ENCODE measurements around the gene ENKUR.

GRCh38 chr10:24961582-24961981, 54.4 kb downstream of the ENKUR start:
- TF ChIP-seq CTCF (IDR thresholded peaks at IDR 0.05 in 2 of 3, conservative IDR thresholded peaks at IDR 0.05 in 1 of 3; ENCODE audit: borderline replicate concordance in 1 of 3, insufficient read depth in 1 of 3, low read depth in 2 of 3, low read length in 2 of 3) (no peak), POLR2A (IDR thresholded peaks at IDR 0.05; ENCODE audit: borderline replicate concordance, extremely low read depth, insufficient read depth, insufficient read length) (no peak)

Measured in HCT116 (cell line).